Islet precursor cell (in vitro differentiated cells): ENCODE measurements around the gene SMC4.
"Not testable (repeated sequence)": the region's sequence is repeated elsewhere in the genome, so short reads cannot be mapped to it uniquely, and the experiment has no call there.

ENCODE experiments used
- DNase-seq: peaks from one replicate; pipeline ENCODE4 v3.0.0-alpha.2; 2018

SMC4 gene

GRCh38 chr3:160447544-160447943 is 48.1 kb downstream of the SMC4 start:
- DNase-seq = no peak

- DNase-seq = no peak
Observed at GRCh38 chr3:160448845-160449635, 49.6 kb downstream of the SMC4 start.

GRCh38 chr3:160449636-160450598 is 50.5 kb downstream of the SMC4 start, which contains the start of gene TRIM59:
Gene TRIM59, minus strand, starts transcription at chr3:160449786. Its CDS starts 10,603 bp downstream, at chr3:160439183.
- peak; percentile 99 for DNase-seq

GRCh38 chr3:160450846-160451245 is 51.4 kb downstream of the SMC4 start:
- DNase-seq = no peak

- no peak for DNase-seq
Observed at GRCh38 chr3:160451602-160452001, 52.2 kb downstream of the SMC4 start.

GRCh38 chr3:160452251-160452650 is 52.8 kb downstream of the SMC4 start:
- not testable (repeated sequence) for DNase-seq

GRCh38 chr3:160454995-160455394 is 55.5 kb downstream of the SMC4 start:
- no peak for DNase-seq

- no peak for DNase-seq
Observed at GRCh38 chr3:160455846-160456245, 56.4 kb downstream of the SMC4 start.

GRCh38 chr3:160458151-160458550 is 58.7 kb downstream of the SMC4 start:
- DNase-seq = no peak

GRCh38 chr3:160459450-160459970 is 60.1 kb downstream of the SMC4 start:
- DNase-seq = no peak

- DNase-seq = no peak
Observed at GRCh38 chr3:160460033-160460432, 60.6 kb downstream of the SMC4 start.

GRCh38 chr3:160464321-160464720 is 64.9 kb downstream of the SMC4 start:
- no peak for DNase-seq

- no peak for DNase-seq
Observed at GRCh38 chr3:160464971-160465370, 65.5 kb downstream of the SMC4 start.

GRCh38 chr3:160470181-160470580 is 70.7 kb downstream of the SMC4 start:
- no peak for DNase-seq

- DNase-seq = no peak
Observed at GRCh38 chr3:160471892-160472291, 72.4 kb downstream of the SMC4 start.

- DNase-seq = no peak
Observed at GRCh38 chr3:160472344-160472743, 72.9 kb downstream of the SMC4 start.

GRCh38 chr3:160473221-160473620 is 73.8 kb downstream of the SMC4 start:
- no peak for DNase-seq

- DNase-seq = no peak
Observed at GRCh38 chr3:160473978-160474377, 74.5 kb downstream of the SMC4 start.

- DNase-seq = no peak
Observed at GRCh38 chr3:160474416-160474838, 75.0 kb downstream of the SMC4 start.

- no peak for DNase-seq
Observed at GRCh38 chr3:160475153-160475552, 75.7 kb downstream of the SMC4 start.

GRCh38 chr3:160475884-160476283 is 76.4 kb downstream of the SMC4 start:
- DNase-seq = no peak

- DNase-seq = peak; percentile 88
Observed at GRCh38 chr3:160477750-160478149, 78.3 kb downstream of the SMC4 start.

- DNase-seq = no peak
Observed at GRCh38 chr3:160478338-160478737, 78.9 kb downstream of the SMC4 start.
